Measurements from ENCODE around the gene ADAMTSL1. TPM values are rescaled to one million over a fixed set of nuclear protein-coding genes. Genes with fewer than 3 reads are reported as not detected.
A peak's percentile ranks its signal among the peaks of the same experiment; 100 is the strongest.

The ADAMTSL1 gene
- total and polyA plus RNA-seq, 2 donors (not counting 3 experiments of a cell fraction or from before 2014, with no cell fraction given): 15.0 to 18.4 TPM

DNA sequence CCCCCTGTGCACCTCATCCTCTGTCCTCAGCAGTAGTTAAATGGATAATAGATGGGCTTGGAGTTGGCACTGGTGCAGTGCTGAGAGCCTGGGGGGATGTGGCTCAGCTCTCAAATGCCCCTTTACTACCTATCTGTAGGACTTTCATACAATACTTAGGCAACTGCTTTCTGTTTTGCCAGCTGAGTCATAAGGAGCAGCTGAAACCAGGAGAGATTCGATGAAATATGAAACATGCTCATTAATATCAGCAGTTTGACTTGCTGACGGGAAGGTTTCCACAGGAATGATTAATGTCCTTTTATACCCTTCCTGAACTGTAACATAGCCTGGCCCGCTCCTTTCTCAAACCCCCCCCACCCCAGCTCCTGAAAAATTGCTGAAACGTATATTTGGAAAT, 416.4 kb downstream of the ADAMTSL1 start:
- FAIRE-seq (no peak), DNase-seq (ENCODE audit: low read depth, low spot score) (peak; percentile 16)
- Histone ChIP-seq H3K27ac (ENCODE audit: insufficient read depth, low read depth, low read length) (no peak overlapping the region), H3K4me2 (ENCODE audit: insufficient read depth, low read length) (no peak overlapping the region), H3K9me3 (replicated peaks; ENCODE audit: control insufficient read depth, insufficient read depth, low read length) (no peaks in the 10 kb centered on the region), H3K4me1 (ENCODE audit: control insufficient read depth, extremely low read depth, insufficient read depth, low read length) (no peaks in the 10 kb centered on the region), H4K20me1 (replicated peaks; ENCODE audit: control insufficient read depth, extremely low read depth, insufficient read depth, low read length) (no peaks in the 10 kb centered on the region), H3K79me2 (ENCODE audit: control insufficient read depth, insufficient read depth, low read length) (no peaks in the 10 kb centered on the region), H2AFZ (ENCODE audit: low read depth, low read length) (no peak overlapping the region), H3K36me3 (ENCODE audit: control insufficient read depth in 2 of 2, extremely low read depth in 1 of 2, insufficient read depth in 2 of 2, low read length in 2 of 2) (no peaks in the 10 kb centered on the region), H3K27me3 (ENCODE audit: control insufficient read depth in 2 of 2, insufficient read depth in 2 of 2, low read length in 2 of 2) (no peaks in the 10 kb centered on the region), H3K9me1 (replicated peaks; ENCODE audit: control insufficient read depth, extremely low read depth, insufficient read depth, low read length) (no peaks in the 10 kb centered on the region), H3K9ac (replicated peaks; ENCODE audit: extremely low read depth, insufficient read depth, low read length) (no peak overlapping the region), H3K4me3 (replicated peaks in 1 of 3; ENCODE audit: insufficient read depth in 1 of 3, low read depth in 1 of 3, low read length in 3 of 3) (no peak overlapping the region)
- dilution Hi-C loops (cut with MboI; ENCODE audit: extremely low pct_ligation_motif_present, low sequenced_read_pairs) (no loop called here), intact Hi-C loops (cut with micrococcal nuclease) (no loop called here)
- POLR2A ChIA-PET: no interaction called here
- no TSS peak for BruUV-seq (replicated peaks)
- CTCF ChIA-PET: no interaction called here
- TF ChIP-seq, protein P1, sequence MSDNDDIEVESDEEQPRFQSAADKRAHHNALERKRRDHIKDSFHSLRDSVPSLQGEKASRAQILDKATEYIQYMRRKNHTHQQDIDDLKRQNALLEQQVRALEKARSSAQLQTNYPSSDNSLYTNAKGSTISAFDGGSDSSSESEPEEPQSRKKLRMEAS (IDR thresholded peaks at IDR 0.05; ENCODE audit: insufficient read depth, insufficient read length): no peak

DNA sequence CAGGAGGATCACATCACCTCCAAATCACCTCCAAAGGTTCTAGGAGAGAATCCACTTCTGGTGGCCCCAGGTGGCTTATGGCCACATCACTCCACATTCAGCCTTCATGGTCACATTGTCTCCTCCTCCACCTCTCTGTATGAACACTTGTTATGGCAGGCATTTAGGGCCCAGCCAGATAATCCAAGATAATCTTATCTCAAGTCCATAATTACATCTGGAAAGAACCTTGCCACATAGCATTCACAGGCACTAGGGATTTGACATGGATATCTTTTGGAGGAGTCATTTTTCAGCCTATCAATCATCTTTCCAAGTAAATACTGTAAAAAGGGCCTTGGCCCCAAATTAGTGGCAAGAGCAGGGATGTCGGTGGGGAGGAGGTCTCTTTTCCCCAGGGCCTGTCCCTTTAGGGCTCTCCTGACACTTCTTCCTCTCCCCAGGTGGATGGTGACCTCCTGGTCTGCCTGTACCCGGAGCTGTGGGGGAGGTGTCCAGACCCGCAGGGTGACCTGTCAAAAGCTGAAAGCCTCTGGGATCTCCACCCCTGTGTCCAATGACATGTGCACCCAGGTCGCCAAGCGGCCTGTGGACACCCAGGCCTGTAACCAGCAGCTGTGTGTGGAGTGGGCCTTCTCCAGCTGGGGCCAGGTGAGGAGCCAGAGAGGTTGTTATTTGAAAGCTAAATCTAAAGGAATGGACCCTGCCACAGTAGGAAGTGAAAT, 418.2 kb downstream of the ADAMTSL1 start:
- ChIA-PET CTCF (no interaction called here), POLR2A (no interaction called here)
- Histone ChIP-seq H3K27ac (ENCODE audit: insufficient read depth, low read depth, low read length) (no peak overlapping the region), H3K27me3 (ENCODE audit: control insufficient read depth in 2 of 2, insufficient read depth in 2 of 2, low read length in 2 of 2) (no peaks in the 10 kb centered on the region), H3K36me3 (ENCODE audit: control insufficient read depth in 2 of 2, extremely low read depth in 1 of 2, insufficient read depth in 2 of 2, low read length in 2 of 2) (no peaks in the 10 kb centered on the region), H3K9ac (replicated peaks; ENCODE audit: extremely low read depth, insufficient read depth, low read length) (no peak overlapping the region), H3K4me2 (ENCODE audit: insufficient read depth, low read length) (no peak overlapping the region), H3K9me1 (replicated peaks; ENCODE audit: control insufficient read depth, extremely low read depth, insufficient read depth, low read length) (no peaks in the 10 kb centered on the region), H2AFZ (ENCODE audit: low read depth, low read length) (no peak overlapping the region), H3K79me2 (ENCODE audit: control insufficient read depth, insufficient read depth, low read length) (no peaks in the 10 kb centered on the region), H3K4me3 (replicated peaks in 1 of 3; ENCODE audit: insufficient read depth in 1 of 3, low read depth in 1 of 3, low read length in 3 of 3) (no peak overlapping the region), H4K20me1 (replicated peaks; ENCODE audit: control insufficient read depth, extremely low read depth, insufficient read depth, low read length) (no peaks in the 10 kb centered on the region), H3K4me1 (ENCODE audit: control insufficient read depth, extremely low read depth, insufficient read depth, low read length) (no peaks in the 10 kb centered on the region), H3K9me3 (replicated peaks; ENCODE audit: control insufficient read depth, insufficient read depth, low read length) (no peaks in the 10 kb centered on the region)
- dilution Hi-C loops (cut with MboI; ENCODE audit: extremely low pct_ligation_motif_present, low sequenced_read_pairs) (no loop called here), intact Hi-C loops (cut with micrococcal nuclease) (no loop called here)
- DNase-seq (ENCODE audit: low read depth, low spot score) (no peak), FAIRE-seq (no peak)
- TF ChIP-seq POLR2A (IDR thresholded peaks at IDR 0.05; ENCODE audit: low read depth, low read length) (no peak), JUN (IDR thresholded peaks at IDR 0.05; ENCODE audit: borderline replicate concordance, insufficient read depth, insufficient read length, low read depth) (no peak)
- TF ChIP-seq, protein P1 (IDR thresholded peaks at IDR 0.05; ENCODE audit: insufficient read depth, insufficient read length): no peak
- BruUV-seq (replicated peaks): no TSS peak
